ENCODE data around the gene DCLK2.

DNA sequence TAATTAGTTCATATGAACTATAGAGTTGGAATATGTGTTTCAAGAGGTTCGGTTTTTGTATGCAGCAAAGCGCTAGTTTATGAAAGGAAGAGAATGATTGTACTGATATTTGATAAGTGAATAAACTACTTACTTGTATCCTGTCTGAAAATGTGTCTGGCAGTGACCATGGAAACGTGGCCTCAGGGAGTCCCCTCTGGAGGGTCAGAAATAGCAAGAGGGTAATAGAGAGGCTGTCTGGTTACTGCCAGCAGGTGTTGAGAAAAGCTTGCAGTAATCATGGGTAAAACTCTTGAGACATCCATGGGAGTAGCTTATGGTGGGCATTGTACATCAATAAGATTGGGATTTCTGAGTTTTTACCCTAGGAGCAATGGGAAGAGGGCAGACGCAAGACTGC lies 77.1 kb downstream of the DCLK2 start:
- TF ChIP-seq GATA2 (IDR thresholded peaks at IDR 0.05; ENCODE audit: low read depth, low read length) (no peak), GATA3 (IDR thresholded peaks at IDR 0.05; ENCODE audit: low read depth, low read length) (no peak)
